NCI-H2081 treated with DMSO at 0.1 percent for 48 hours (cell line): ENCODE results near the gene GMNN.
"Not testable (repeated sequence)": the region's sequence is repeated elsewhere in the genome, so short reads cannot be mapped to it uniquely, and the experiment has no call there.

Experiments used
- DNase-seq: peaks from one replicate; lab custom pipeline; 2025; lab: John Stamatoyannopoulos, UW

The GMNN gene

GRCh38 chr6:24761851-24762250 is 12.9 kb upstream of the GMNN start:
- no peak for DNase-seq

GRCh38 chr6:24763578-24763977 is 11.2 kb upstream of the GMNN start:
- DNase-seq, result no peak

GRCh38 chr6:24764833-24765828 is 9.6 kb upstream of the GMNN start:
- DNase-seq, result not testable (repeated sequence)

GRCh38 chr6:24765968-24766367 is 8.8 kb upstream of the GMNN start:
- DNase-seq, result not testable (repeated sequence)

GRCh38 chr6:24766680-24767462 is 7.9 kb upstream of the GMNN start:
- no peak for DNase-seq

- DNase-seq, result no peak
Observed at GRCh38 chr6:24768361-24768760, 6.4 kb upstream of the GMNN start.

DNA sequence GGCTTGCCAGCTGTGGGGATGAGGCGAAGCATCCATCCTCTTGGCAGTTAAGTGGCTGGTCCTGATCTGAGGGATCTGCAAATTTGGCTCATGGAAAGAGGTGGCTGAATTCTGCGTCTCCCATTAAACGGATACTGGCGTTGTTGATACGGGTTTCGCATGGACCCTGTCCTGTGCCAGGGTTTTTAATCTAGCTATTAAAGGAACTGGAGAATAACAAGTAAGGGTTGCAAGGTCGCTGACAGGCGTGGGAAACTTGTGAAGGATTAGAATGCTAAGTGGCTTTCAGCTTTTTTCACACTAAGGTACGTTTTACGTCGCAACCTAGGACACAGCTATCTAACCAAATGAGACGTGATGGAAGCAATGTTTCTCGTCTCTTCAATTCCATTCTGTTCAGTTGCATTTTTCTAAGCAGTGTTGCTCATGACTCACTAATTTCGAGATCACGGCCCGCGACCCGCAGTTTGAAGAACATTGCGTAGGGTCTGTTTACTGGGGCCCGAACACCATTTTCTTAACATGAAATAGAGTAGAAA is 852 bp downstream of the GMNN start:
- no peak for DNase-seq

- DNase-seq, result no peak
Observed at GRCh38 chr6:24777227-24777626, 2.5 kb downstream of the GMNN start.

GRCh38 chr6:24778121-24778520 is 3.4 kb downstream of the GMNN start:
- DNase-seq, result no peak

- no peak for DNase-seq
Observed at GRCh38 chr6:24778878-24779277, 4.1 kb downstream of the GMNN start.

DNA sequence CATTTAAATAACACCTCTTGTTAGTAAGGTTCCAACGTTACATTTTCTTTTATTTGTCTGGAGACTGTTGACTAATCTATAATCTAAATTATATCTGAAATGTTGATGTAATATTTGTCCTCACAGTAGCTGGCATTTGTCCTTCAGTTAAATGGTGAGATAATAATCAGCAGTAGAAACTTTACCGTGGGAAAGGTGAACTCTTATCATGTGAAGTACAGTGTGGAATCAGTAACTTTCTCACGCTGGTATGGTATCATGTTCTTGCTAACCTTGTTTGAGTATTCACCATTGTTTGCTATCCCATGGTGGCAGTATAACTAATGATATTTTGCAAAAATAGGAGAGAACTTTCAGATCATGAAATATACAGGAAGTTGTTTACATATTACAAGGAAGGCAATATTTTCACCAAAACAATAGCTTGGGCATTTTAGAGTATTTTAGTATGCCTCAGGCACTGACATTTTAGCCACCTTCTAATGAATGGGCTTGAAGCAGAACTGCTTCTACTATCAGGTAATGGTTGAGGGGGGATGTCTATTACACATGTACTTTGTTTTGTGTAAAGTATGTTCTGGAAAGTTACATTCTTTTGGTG is 4.8 kb downstream of the GMNN start:
- no peak for DNase-seq

DNA sequence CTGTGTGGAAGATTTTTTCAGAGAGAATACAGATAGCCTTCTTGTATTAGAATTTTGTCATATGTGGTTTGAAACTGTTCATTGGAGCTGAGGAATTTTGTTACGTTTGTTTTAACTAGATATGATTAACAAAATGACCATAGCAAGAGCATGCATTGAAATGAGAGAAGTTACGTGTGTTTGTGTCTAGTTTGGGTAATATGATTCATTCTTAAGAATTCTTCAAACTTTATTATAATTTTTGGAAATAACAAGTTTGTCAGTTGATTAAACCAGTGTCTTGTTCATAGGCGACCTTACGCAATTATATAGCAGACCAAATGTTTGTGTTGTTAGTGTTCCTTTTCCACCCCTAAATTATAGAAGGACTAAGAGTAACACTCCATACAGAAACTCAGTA is 5.5 kb downstream of the GMNN start:
- DNase-seq, result no peak

DNA sequence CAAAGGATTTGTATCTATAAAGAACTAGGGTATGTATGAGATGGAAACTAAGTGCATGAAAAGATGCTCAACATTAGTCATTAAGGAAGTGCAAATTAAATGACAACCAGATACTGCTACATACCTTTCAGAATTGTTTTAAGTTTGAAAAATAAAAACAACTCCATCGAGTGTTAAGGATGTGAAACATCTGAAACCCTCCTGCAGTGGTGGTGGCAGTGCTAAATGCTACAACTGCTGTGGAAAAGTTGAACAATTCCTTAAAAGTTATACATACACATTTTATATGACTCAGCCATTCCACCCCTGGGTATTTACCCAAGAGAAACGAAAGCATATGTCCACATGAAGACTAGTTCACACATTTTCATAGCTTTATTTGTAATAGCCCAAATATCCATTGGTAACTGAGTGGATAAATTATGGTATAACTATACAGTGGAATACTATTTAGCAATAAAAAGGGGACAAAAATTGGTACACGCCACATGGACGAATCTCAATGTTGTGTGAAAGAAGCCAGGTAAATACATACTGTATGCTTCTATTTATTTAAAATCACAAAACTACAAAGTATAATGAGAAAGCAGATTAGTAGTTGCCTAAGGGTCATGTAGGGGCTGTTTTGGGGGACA is 13.4 kb downstream of the GMNN start:
- DNase-seq, result no peak

- no peak for DNase-seq
Observed at GRCh38 chr6:24795106-24795505, 20.4 kb downstream of the GMNN start.

GRCh38 chr6:24796616-24797290 is 22.0 kb downstream of the GMNN start:
- no peak for DNase-seq

DNA sequence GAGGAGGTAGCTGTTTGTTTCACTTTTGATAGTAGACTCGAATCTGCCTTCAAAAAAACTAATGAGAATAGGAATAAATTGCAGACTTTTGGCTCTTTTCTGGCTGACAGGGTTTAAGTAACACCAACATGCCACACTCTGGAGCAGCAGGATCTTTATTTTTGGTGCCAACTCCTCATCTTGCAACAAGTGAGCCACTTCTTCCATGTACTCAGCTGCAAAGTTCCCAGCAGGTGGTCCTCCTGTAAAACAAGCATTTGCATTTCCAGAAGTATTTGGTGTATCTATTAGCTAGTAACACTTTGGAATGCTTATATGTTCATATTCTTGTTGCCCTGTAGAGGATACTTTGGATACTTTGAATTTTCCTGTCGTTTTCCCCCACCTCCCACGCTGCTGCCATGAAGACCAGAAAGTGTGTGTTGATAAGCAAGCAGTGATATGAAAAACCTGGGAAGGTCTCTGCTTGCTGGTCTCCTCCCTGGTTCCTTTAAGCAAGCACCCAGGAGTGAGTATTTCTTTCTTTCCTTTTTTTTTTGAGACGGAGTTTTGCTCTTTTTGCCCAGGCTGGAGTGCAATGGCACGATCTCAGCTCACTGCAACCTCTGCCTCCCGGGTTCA is 23.0 kb downstream of the GMNN start:
- no peak for DNase-seq

DNA sequence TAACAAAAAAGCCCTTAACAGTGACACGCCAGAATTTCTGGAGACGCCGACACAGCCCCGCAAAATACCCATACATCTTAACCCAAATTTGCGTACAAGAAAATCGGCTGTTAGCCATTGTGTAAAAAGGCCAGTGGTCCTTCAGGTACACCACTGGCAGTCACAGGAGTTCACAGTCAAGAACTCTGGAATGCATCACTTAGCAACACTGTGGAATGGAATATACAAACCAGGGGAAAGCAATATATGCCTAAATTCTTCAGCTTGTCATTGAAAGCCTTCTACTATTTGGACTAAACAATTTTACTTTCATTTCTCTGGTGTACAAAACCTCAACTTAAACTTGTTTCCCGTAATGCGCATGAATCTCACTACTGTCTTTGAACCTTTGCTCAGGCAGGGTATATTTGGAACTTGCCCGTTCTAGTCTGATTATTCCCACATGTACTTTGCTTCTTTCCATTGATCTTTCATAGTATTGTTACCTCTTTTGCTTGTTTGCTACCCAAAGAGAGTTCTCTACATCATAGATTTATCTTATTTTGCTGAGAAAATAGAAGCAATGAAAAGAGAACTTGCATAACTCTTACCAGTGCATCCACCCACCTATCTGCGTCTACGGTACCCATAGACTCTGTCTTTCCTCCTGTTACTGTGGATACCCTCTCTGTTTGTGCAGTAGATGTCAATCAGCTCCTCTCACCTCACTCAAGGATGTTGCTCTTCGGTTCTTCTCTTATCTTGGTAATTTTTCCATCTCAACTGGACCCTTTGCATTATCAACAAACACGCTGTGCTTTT is 24.2 kb downstream of the GMNN start, which contains the start of gene ARMH2:
Gene ARMH2 (minus strand): TSS at position 178 of the 801 bp plus-strand sequence. CDS start 60 bp downstream, at position 118.
- no peak for DNase-seq

DNA sequence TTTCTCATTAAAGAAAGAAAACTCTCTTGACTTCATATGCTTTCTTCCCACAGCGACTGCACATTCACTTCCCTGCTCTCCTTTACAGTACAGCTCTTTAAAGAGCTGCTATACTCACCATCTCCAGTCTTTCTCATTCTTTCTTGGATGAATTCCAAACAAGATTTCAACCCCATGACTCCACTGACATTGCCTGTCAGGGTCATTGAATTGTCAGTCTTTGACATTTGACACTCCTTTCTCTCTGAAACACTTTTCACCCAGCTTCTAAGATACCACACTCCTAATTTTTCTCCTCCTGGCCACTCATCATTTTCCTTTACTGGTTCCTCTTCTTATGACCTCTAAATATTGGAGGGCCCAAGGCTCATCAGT is 24.8 kb downstream of the GMNN start:
- no peak for DNase-seq

- DNase-seq, result no peak
Observed at GRCh38 chr6:24802271-24803059, 27.7 kb downstream of the GMNN start.
